ENCODE data around the gene MAPT. TPM values are rescaled to one million over a fixed set of nuclear protein-coding genes. Genes with fewer than 3 reads are reported as not detected.

Gene MAPT
- total RNA-seq, 1 donor from 2014 or later: 4.8 TPM

Other genes with a start within 250 kb of the MAPT start
- gene CRHR1, start 110.2 kb upstream of the MAPT start, total RNA-seq: 0.36 TPM
- not detected for gene SPPL2C, start 49.7 kb upstream of the MAPT start, total RNA-seq
- gene STH, start 104.7 kb downstream of the MAPT start, total RNA-seq: not detected

Measured in sciatic nerve (tissue), 1 donor.